ENCODE results near the gene KRT76. TPM values are rescaled to one million over a fixed set of nuclear protein-coding genes. Genes with fewer than 3 reads are reported as not detected.

KRT76 gene
- total RNA-seq, 1 donor from 2014 or later, result not detected

GRCh38 chr12:52783563-52784316 lies 6.6 kb upstream of the KRT76 start:
- no peaks in the 10 kb centered on the region for H3K36me3 ChIP-seq
- H3K4me1 ChIP-seq, result no peaks in the 10 kb centered on the region
- H3K4me3 ChIP-seq, result no peak overlapping the region
- intact Hi-C loops (cut with DNase I), result no loop called here
- ATAC-seq (no peak), DNase-seq (no peak)
- H3K27ac ChIP-seq, result no peak overlapping the region
- no peaks in the 10 kb centered on the region for H3K9me3 ChIP-seq
- no peak for TF ChIP-seq CTCF (IDR thresholded peaks at IDR 0.05)
- H3K27me3 ChIP-seq (ENCODE audit: low read depth), result peaks cover 40% of the 10 kb centered on the region

- intact Hi-C loops (cut with DNase I), result no loop called here
- H3K4me3 ChIP-seq, result no peak overlapping the region
- H3K9me3 ChIP-seq, result no peaks in the 10 kb centered on the region
- H3K36me3 ChIP-seq, result no peaks in the 10 kb centered on the region
- peaks cover 36% of the 10 kb centered on the region for H3K27me3 ChIP-seq (ENCODE audit: low read depth)
- no peaks in the 10 kb centered on the region for H3K4me1 ChIP-seq
- ATAC-seq, result no peak
- no peak for DNase-seq
- TF ChIP-seq CTCF (IDR thresholded peaks at IDR 0.05), result no peak
- H3K27ac ChIP-seq, result no peak overlapping the region
These were observed 5.4 kb upstream of the KRT76 start for GRCh38 chr12:52782502-52782901.

GRCh38 chr12:52781399-52782082 lies 4.4 kb upstream of the KRT76 start:
- TF ChIP-seq CTCF (IDR thresholded peaks at IDR 0.05), result no peak
- H3K9me3 ChIP-seq, result no peaks in the 10 kb centered on the region
- H3K36me3 ChIP-seq, result no peaks in the 10 kb centered on the region
- DNase-seq (no peak), ATAC-seq (no peak)
- no peaks in the 10 kb centered on the region for H3K4me1 ChIP-seq
- peaks cover 43% of the 10 kb centered on the region for H3K27me3 ChIP-seq (ENCODE audit: low read depth)
- H3K4me3 ChIP-seq, result no peak overlapping the region
- intact Hi-C loops (cut with DNase I), result no loop called here
- H3K27ac ChIP-seq, result no peak overlapping the region

- peaks cover 35% of the 10 kb centered on the region for H3K27me3 ChIP-seq (ENCODE audit: low read depth)
- no peaks in the 10 kb centered on the region for H3K9me3 ChIP-seq
- intact Hi-C loops (cut with DNase I), result no loop called here
- ATAC-seq (no peak), DNase-seq (no peak)
- TF ChIP-seq CTCF (IDR thresholded peaks at IDR 0.05), result no peak
- H3K36me3 ChIP-seq, result no peaks in the 10 kb centered on the region
- no peaks in the 10 kb centered on the region for H3K4me1 ChIP-seq
- no peak overlapping the region for H3K27ac ChIP-seq
- H3K4me3 ChIP-seq, result no peak overlapping the region
These were observed 2.8 kb upstream of the KRT76 start for GRCh38 chr12:52779914-52780313.

GRCh38 chr12:52778833-52779232 lies 1.7 kb upstream of the KRT76 start:
- H3K36me3 ChIP-seq, result no peaks in the 10 kb centered on the region
- no peak overlapping the region for H3K4me3 ChIP-seq
- H3K27ac ChIP-seq, result no peak overlapping the region
- no peak for TF ChIP-seq CTCF (IDR thresholded peaks at IDR 0.05)
- intact Hi-C loops (cut with DNase I), result no loop called here
- H3K4me1 ChIP-seq, result no peaks in the 10 kb centered on the region
- ATAC-seq, result no peak
- no peaks in the 10 kb centered on the region for H3K9me3 ChIP-seq
- peaks cover 25% of the 10 kb centered on the region for H3K27me3 ChIP-seq (ENCODE audit: low read depth)
- DNase-seq, result no peak

All from lower lobe of right lung (tissue), 2 donors.